DOHH2 (cell line): Measurements from ENCODE around the gene RNF149.

Source experiments
- EZH2phosphoT487 ChIP-seq: fragments of 200-600 bp; sonication (generic); IDR thresholded peaks from 2 replicates; pipeline ENCODE4 v1.6.1; 2017; ENCODE audit warnings: borderline replicate concordance, mild to moderate bottlenecking, antibody characterized with exemption, low read length, moderate library complexity, mixed read lengths
- TF ChIP-seq, protein P1 (sequence below): fragments of 200-600 bp; sonication (generic); IDR thresholded peaks from one replicate; pipeline ENCODE4 v1.5.1; 2014; ENCODE audit warnings: antibody characterized with exemption, mild to moderate bottlenecking, low read depth, low read length; ENCODE audit not compliant: poor library complexity, severe bottlenecking

GRCh38 chr2:101331202-101331601 is 22.7 kb upstream of the RNF149 start:
- TF ChIP-seq, protein P1, sequence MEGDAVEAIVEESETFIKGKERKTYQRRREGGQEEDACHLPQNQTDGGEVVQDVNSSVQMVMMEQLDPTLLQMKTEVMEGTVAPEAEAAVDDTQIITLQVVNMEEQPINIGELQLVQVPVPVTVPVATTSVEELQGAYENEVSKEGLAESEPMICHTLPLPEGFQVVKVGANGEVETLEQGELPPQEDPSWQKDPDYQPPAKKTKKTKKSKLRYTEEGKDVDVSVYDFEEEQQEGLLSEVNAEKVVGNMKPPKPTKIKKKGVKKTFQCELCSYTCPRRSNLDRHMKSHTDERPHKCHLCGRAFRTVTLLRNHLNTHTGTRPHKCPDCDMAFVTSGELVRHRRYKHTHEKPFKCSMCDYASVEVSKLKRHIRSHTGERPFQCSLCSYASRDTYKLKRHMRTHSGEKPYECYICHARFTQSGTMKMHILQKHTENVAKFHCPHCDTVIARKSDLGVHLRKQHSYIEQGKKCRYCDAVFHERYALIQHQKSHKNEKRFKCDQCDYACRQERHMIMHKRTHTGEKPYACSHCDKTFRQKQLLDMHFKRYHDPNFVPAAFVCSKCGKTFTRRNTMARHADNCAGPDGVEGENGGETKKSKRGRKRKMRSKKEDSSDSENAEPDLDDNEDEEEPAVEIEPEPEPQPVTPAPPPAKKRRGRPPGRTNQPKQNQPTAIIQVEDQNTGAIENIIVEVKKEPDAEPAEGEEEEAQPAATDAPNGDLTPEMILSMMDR, result no peak
- no peak for TF ChIP-seq EZH2phosphoT487
